Measurements from ENCODE around the gene CYP1B1. TPM values are rescaled to one million over a fixed set of nuclear protein-coding genes. Genes with fewer than 3 reads are reported as not detected.
A peak's percentile ranks its signal among the peaks of the same experiment; 100 is the strongest.

Gene CYP1B1
- total RNA-seq, 1 donor from 2014 or later, result 17.7 TPM

GRCh38 chr2:38120829-38121228 lies 44.9 kb upstream of the CYP1B1 start:
- intact Hi-C loops (cut with micrococcal nuclease), result no loop called here

GRCh38 chr2:38120264-38120592 lies 44.3 kb upstream of the CYP1B1 start:
- Histone ChIP-seq H3K36me3 (no peaks in the 10 kb centered on the region), H3K4me1 (peaks cover 46% of the 10 kb centered on the region), H3K4me3 (no peak overlapping the region), H3K27ac (replicated peaks) (peak overlapping the region; percentile 60), H3K9me3 (replicated peaks) (no peaks in the 10 kb centered on the region), H3K27me3 (ENCODE audit: low read depth) (no peaks in the 10 kb centered on the region)
- intact Hi-C loops (cut with micrococcal nuclease), result no loop called here
- no peak for TF ChIP-seq CTCF (IDR thresholded peaks at IDR 0.05; ENCODE audit: borderline replicate concordance)
- no peak for DNase-seq

More at GRCh38 chr2:38120829-38121228, 44.9 kb upstream of the CYP1B1 start:
- Histone ChIP-seq H3K36me3 (no peaks in the 10 kb centered on the region), H3K4me3 (no peak overlapping the region), H3K27me3 (ENCODE audit: low read depth) (no peaks in the 10 kb centered on the region), H3K9me3 (replicated peaks) (no peaks in the 10 kb centered on the region), H3K27ac (replicated peaks) (peak overlapping the region; percentile 60), H3K4me1 (peaks cover 40% of the 10 kb centered on the region)
- DNase-seq, result no peak
- TF ChIP-seq CTCF (IDR thresholded peaks at IDR 0.05; ENCODE audit: borderline replicate concordance), result no peak

- no peak for TF ChIP-seq CTCF (IDR thresholded peaks at IDR 0.05; ENCODE audit: borderline replicate concordance)
- peak overlapping the region; percentile 55 for H3K27ac ChIP-seq (replicated peaks)
- intact Hi-C loops (cut with micrococcal nuclease), result loop anchor here (10.0 kb wide), 1 partner anchor 132 kb away; no protein-coding TSS in a partner anchor
- H3K9me3 ChIP-seq (replicated peaks), result peaks cover 5% of the 10 kb centered on the region
- H3K4me3 ChIP-seq, result no peak overlapping the region
- peaks cover 55% of the 10 kb centered on the region for H3K4me1 ChIP-seq
- DNase-seq, result no peak
- no peaks in the 10 kb centered on the region for H3K27me3 ChIP-seq (ENCODE audit: low read depth)
- no peaks in the 10 kb centered on the region for H3K36me3 ChIP-seq
Observed at GRCh38 chr2:38116762-38117161, 40.8 kb upstream of the CYP1B1 start.

GRCh38 chr2:38115216-38116032 lies 39.5 kb upstream of the CYP1B1 start:
- H3K4me1 ChIP-seq, result peaks cover 47% of the 10 kb centered on the region
- H3K4me3 ChIP-seq, result no peak overlapping the region
- H3K36me3 ChIP-seq, result no peaks in the 10 kb centered on the region
- H3K27me3 ChIP-seq (ENCODE audit: low read depth), result no peaks in the 10 kb centered on the region
- TF ChIP-seq CTCF (IDR thresholded peaks at IDR 0.05; ENCODE audit: borderline replicate concordance), result peak; percentile 94
- intact Hi-C loops (cut with micrococcal nuclease), result loop anchor here (10.0 kb wide), 1 partner anchor 131 kb away; no protein-coding TSS in a partner anchor
- peaks cover 10% of the 10 kb centered on the region for H3K9me3 ChIP-seq (replicated peaks)
- peak; percentile 84 for DNase-seq
- H3K27ac ChIP-seq (replicated peaks), result peak overlapping the region; percentile 55

- DNase-seq, result no peak
- H3K4me3 ChIP-seq, result no peak overlapping the region
- H3K36me3 ChIP-seq, result no peaks in the 10 kb centered on the region
- intact Hi-C loops (cut with micrococcal nuclease), result loop anchor here (10.0 kb wide), 1 partner anchor 129 kb away; no protein-coding TSS in a partner anchor
- no peaks in the 10 kb centered on the region for H3K27me3 ChIP-seq (ENCODE audit: low read depth)
- TF ChIP-seq CTCF (IDR thresholded peaks at IDR 0.05; ENCODE audit: borderline replicate concordance), result no peak
- H3K27ac ChIP-seq (replicated peaks), result peak overlapping the region; percentile 57
- H3K4me1 ChIP-seq, result peaks cover 41% of the 10 kb centered on the region
- peaks cover 10% of the 10 kb centered on the region for H3K9me3 ChIP-seq (replicated peaks)
Observed at GRCh38 chr2:38113981-38114708, 38.2 kb upstream of the CYP1B1 start.
